GM19043 (cell line): ENCODE results near the gene TOGARAM2.
"Not testable (repeated sequence)": the region's sequence is repeated elsewhere in the genome, so short reads cannot be mapped to it uniquely, and the experiment has no call there.

Source experiments
- ATAC-seq: cut with Tn5 transposase; IDR thresholded peaks from one replicate; pipeline ENCODE4 v1.9.1; 2021; ENCODE audit warnings: low read depth; ENCODE audit not compliant: unreplicated experiment

The TOGARAM2 gene

DNA sequence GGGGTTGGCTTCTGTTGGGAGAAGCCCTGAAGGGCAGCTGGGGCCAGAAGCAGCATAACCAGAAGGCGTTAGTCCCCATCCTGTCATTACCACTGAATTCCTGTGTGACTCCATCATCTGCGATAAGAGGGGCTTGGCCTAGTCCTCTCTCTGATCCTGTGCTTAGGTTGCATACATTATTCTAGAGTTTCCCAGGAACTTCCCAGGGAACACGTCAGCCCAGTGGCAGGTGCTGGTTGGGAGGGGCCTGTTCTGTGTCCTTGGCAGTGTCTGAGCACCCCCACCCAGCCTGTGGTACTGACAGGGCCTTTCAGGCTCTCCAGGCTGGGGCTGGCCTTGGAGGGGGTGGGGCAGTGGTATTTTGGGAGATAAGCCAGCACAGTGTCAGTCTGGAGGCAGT is 4.5 kb upstream of the TOGARAM2 start:
- ATAC-seq = no peak

DNA sequence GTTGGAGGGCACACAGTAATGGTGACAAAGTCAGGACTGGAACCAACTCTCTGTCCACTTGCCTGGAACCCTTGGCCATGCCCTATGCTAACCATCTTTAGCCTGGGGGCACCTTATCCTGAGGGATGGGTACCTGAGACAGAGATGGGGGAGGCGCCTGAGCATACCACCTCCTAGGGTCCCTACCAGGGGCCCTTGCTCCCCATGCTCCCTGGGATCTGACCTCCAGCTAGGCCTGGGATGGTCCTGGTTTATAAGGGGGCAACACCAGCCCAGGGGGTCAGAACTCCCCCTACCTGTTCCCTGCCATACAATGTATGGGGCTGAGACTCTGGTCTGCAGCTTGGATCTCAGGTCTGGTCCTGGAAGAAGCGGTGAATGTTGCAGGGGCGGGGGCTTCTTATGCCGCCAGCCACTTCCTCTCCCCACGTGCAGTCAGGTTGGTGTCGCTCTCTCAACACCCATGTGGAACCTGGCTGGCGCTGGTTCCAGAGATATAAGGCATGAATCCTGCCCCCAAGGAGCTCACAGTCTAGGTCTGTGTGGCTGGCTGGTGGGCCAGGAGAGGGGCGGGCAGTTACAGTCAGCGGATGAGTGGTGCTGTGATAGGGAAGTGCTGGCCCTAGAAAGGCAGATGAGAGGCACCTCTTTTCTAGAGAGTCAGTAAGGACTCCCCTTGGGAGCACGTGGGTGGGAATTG is 3.8 kb upstream of the TOGARAM2 start:
- no peak for ATAC-seq

DNA sequence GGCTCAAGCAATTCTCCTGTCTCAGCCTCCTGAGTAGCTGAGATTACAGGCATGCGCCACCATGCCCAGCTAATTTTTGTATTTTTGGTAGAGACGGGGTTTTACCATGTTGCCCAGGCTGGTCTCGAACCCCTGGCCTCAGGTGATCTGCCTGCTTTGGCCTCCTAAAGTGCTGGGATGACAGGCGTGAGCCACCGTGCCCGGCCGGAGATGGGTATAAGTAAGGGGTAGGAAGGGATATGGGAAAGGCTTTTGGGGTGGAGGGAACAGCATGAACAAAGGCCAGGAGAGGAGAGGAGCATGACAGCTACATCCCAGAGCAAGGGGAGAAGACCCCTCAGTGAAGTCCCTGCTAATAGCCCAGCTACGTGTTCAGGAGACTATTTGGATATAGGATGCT is 3.1 kb upstream of the TOGARAM2 start:
- ATAC-seq = not testable (repeated sequence)

DNA sequence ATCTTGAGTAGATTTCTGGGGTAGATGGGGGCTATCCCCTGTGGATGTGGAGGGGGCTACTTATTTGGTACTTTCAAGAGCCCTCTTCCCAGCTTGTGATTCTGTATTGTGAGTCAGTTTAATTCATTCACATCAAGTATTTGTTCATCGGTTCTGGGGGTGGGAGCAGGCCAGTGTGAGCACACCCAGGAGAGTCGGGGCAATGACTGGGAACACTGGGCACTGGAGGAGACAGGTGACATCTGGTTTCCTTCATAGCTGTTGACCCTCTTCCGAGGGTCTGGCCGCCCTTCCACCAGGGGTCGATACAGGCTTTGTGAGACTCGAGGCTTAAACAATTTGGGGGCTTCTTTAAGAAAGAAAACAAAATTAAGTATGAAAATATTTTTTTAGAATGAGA is 2.5 kb upstream of the TOGARAM2 start:
- ATAC-seq = no peak

DNA sequence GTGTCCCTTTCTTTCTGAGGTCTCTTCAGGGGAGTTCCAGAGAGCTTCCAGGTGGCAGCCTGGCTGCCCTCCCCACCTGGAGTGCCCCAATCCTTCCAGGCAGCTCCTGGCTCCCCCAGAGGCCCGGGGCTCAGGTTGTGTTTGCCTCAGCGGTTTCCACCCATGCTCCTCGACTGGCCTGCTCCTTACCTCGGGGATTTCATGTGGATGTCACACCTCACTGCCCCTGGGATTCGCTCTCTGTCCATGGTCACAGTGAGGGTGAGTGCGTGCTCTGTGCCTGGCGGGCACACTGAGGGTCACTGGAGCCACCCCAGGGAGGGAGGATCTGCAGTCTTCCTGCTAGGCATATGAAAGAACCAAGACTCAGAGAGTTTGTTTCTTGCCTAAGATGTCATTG is 2.1 kb upstream of the TOGARAM2 start:
- no peak for ATAC-seq

DNA sequence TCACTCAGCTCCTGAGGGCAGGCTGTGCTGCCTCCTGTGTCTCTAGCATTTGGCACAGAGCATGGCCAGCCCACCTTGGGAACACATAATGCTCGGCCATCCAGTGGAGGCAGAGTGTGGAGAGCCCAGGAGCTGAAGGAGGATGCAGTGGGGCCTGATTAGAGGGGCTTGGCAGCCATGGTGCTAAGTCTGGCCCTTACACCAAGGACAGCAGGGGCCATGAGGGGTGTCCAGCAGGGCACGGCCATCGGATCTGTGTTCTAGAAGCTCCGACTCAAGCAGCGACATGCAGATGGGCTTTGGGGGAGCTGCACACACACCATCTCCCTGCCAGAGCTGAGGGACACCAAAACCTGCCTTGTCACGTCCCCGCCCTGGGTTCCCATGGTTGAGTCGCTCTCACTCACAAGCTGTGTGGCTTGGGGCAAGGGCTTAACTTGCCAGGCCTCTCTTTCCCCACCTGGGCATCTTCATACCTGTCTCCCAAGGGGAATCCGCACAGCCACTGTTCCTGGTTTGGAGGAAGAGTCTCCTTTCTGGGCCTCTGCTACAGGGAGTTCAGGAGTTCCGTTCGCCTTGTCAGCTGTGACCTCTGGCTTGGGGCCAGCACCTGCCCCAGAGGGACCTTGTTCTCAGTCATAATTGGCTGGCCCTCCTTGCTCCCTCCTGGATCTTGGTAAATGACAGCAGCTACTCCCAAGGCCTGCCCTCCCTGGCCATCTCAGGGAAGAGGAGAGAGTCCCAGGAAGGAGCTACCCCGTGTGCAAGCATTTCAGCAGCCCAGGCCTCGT is 1.3 kb upstream of the TOGARAM2 start:
- no peak for ATAC-seq

DNA sequence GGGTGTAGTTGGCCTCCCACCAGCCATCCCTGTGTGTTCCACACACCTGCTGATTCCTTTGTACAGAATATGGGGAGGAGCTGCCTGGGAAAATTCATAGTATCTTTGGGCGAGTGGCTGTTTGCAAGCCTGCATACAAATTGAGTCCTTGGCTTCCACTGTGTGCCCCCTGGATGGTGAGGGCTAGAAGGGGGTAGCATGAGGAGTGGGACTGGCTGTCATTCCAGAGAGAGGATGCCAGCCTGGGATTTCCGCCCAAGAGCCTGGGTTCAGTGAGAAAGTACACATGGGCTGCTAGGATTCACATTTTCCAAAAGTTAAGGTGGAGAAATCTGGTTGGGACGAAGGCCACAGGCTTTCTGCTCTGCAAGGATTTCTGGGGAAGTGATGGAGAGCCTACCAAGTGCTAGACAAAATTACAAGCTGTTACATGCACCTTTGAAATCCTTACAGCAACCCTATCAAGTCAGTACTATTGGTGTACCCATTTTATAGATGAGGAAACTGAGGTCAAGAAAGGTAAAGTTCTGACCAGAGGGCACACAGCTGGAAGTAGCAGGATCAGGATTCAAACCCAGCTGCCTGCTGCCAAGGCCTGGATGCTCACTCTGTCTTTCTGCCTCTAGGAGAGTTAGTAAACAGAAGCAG is 606 bp upstream of the TOGARAM2 start:
- ATAC-seq = no peak

DNA sequence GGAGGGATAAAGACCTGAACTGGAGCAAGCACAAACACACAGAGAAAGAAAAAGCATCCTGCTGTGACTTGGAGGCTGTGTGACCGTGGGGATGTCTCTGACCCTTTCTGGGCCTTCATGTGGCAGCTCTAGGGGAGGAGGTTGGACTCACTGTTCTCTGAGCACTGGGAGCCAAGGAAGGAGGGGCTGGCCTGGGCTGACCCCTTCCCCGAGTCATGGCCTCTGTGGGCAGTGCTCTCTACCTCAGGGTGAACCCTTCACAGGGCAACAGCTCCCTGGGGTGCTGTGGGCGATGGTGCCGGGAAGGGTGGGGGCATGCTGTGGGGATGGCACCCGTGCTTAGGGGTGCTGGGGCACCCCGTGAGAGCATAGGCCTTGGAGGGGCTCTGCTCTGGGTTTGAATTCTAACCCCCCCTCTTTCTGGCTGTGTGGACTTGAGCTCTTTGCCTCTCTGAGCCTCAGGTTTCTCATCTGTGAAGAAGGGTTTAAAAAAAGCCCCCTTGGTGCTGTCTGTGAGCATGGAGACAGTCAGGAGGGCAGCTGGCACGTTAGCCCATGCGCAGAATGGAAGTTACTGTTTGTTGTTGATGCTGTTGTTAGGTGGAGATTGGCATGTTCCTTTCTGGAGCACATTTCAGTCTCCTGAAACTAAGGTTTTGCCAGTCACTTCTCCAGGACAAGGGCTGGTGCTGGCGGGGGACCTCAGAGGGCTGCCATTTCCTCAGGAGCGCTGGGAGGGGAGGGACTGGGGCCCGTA is 700 bp downstream of the TOGARAM2 start:
- no peak for ATAC-seq

DNA sequence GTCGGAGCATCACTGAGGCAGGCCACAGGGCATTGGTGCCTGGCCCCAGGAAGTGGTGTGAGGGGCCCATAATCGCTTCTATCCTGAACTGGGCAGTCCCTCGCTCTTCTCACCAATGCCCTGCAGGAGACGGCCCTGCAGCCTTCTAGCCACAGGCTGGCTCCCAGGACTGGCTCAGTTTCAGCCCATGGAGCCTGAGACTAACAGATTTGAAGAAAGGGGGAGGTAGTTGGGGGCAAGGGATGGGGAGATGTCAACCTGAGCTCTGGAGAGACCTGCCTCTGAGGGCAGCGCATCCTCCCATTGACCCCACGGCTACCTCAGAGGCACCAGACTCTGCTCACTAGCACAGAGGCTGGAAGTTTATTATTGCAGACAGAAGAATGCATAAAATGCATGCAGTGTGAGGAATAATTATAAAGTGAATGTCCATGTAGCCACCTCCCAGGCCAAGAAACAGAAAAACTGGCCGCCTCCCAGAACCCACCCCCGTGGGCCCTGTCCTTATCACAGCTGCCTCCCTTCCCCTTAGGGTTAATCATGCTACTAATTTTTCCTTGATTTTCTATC is 1.4 kb downstream of the TOGARAM2 start:
- ATAC-seq = no peak

DNA sequence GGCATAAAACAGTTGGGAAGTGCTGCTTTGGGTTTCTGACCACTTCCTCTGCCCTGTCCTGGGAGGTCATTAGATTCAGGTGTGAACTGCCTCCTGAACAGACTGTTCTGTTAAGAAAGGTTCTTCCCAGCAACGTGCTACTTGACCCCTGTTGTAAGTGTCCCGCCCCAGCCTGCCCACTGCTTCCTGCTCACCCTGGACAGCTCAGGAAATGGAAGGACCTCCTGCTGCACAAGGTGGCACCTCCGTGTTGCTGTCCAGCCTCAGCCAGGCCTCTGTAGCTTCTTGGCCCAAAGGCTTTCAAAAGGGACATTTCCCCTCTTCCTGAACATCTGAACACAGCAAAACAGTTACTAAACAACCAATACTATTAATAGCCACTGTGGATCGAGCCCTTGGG is 5.3 kb downstream of the TOGARAM2 start:
- ATAC-seq = no peak

DNA sequence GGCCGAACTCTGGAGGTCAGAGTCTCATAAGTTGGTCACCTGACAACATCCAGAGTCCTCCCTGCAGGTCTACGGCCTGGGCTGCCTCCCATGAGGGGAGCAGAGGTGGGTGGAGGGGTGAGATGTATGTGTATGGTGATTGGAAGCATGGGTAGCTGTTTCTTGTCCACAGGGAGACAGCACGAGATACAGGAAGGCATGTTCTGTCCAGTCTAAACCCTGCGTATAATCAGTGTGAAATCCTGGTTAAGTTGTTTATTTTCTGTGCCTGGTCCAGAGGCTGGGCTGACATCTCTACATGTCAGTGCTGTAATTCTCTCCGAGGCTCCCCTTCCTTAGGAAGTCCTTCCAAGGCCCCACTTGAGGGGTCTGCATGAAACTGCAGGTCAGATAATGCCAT is 8.9 kb downstream of the TOGARAM2 start:
- ATAC-seq = no peak

DNA sequence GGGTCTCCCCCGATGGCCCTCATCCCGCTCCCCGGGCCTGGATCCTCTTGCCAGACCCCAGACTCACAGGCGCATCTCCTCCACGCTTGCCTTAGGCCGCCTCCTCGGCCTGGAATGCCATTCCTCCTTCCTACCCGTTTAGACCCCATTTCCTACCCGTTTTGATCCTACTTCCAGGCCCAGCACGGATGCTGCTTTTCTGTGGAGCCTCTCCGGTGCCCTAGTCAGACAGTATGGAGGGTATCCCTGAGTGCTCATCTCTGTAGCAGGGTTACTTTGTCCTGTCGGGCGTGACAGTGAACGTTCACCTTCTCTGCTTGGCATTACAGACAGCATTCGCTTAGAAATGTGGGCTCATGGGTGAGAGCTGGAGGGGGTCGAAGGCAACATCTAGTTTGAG is 9.3 kb downstream of the TOGARAM2 start:
- no peak for ATAC-seq

DNA sequence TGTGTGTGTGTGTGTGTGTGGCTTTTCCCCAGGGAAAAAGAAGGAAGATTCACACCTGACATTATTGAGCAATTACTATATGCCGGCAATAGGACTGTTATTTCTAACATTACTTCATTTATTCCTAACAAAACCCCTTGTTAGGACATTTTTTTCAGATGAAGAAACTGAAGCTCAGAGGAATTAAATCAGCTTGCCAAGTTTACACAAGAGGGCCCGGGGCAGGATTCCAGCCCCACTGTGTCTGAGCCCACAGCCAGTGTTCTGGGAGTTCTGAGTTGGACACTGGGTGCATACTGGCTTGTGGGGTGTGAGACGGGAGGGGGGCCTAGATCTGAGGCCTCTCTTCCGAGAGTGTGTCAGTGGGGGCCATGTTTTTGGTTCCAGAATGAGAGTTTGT is 9.9 kb downstream of the TOGARAM2 start:
- no peak for ATAC-seq

DNA sequence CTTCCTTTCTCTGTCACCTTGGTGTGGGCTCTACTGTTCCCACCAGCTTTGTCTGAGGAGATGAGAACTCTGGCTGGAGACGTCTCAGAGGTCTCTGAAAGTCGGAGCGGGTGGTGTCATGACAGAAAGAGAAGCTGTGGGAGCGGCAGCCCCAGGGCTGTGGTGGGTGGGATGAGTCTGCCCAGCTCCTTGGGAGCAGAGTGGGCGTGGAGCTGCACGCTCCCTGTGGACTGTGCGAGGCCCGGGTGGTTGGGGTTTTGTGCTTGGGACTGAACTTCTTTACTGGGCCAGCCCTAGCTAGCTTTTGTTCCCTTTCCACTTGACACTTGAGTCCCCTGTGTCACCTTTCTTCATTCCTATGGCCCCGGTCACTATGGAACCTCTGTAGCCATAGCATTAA is 10.4 kb downstream of the TOGARAM2 start:
- no peak for ATAC-seq

DNA sequence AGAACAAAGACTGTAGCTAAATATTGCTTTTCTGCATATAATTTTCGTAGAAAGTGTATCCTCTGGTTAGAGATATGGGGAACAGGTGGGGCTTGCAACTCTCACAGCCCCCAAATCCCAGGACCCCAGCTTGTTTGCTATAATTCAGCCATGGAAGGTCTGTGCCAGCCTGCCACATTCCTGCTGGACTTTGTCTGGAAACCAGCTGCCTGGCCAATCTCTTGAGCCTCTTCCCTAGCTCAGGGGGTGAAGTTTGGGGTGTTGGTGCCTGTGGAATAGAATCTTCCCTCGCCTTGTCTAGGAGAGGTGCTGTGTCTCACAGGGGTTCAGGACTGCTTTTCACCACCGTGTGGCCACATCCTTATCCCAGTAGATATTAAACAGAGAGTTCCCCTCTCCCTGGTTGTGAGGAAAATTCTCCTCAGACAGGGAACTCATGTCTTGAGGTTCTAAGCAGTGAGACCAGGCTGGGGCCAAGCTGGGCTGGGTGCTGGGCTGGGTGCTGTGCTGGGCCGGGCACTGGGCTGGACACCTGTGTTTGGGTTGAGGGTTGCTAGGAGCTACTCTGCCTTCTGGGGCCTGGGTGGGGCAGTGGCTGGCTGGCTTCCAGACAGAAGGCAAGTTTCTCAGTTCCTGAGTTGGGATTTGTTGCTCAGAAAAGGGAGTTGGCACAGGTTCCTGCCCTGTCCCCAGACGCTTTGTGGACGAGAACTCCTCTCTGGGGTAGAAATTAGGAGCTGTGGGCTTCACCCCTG is 12.3 kb downstream of the TOGARAM2 start:
- ATAC-seq = no peak

DNA sequence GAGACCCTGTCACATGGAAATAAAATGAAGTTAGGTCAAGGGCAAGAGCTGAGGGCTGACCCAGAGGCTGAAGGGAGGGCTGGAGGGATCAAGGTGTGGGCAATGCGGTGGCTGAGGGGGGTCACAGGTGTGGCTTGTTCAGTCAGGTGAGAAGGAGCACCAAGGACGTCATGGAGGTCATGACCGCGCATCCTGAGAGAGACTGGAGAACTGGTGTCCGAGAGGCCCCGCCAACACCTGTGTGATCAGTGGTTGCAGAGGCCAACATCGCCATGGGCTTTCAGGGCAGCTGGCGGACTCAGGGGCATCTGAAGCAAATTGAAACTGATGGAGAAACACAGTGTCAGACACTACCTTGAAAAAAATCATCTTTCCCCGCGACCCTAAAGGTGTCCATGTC is 13.0 kb downstream of the TOGARAM2 start:
- no peak for ATAC-seq

DNA sequence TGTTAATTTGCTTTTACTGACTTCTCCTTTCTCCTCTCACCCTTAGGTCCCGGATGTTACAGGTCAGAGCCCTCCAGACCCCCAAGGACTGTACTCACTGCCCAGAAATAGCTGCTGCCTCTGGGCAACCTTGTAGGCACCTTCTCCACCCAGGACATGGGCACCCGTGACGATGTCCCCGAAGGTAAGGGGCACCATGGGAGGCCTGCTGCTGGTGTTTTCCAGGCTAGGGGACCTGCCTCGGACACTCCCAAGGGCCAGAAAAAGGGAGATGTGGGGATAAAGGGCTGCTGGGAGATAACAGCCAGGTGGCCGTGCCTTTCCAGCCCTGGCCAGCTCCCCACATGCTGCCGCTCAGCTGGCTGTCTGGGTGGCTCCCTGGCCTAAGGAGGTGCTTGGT is 13.6 kb downstream of the TOGARAM2 start:
- no peak for ATAC-seq

DNA sequence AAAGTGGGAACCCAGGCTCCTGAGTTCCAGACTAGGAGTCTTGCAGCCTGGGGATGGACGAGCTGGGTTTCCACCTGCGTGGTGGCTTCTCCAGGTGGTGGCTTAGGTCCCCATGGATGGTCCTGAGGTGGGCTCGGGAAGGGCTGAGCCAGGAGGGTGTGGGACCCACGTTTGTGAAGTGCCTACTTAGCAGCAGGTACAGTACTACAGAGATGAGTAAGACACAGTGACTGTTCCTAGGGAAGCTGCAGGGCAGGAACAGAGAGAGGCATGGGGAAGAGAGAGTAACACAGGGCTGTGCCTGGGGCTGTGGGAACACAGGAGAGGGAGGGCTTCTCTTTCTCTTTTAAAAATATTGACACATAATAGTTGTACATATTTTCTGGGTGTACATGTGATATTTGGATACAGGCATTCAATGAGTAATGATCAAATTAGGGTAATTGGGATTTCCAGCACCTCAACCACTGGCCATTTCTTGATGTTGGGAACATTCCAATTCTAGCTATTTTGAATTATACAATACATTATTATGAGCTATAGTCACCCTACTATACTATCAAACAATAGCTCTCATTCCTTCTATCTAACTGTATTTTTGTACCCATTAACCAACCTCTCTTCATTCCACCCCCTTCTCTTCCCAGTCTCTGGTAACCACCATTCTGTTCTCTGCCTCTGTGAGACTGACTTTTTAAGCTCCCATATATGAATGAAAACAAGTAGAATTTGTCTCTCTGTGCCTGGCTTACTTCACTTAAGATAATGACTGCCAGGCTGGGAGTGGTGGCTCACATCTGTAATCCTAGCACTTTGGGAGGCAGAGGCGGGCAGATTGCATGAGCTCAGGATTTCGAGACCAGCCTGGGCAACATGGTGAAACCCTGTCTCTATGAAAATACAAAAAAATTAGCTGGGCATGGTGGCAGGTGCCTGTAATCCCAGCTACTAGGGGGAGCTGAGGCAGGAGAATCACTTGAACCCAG is 15.0 kb downstream of the TOGARAM2 start:
- no peak for ATAC-seq
